Activated CD4-positive, CD25-positive, alpha-beta regulatory T cell treated with anti-CD3 and anti-CD28 coated beads, Interleukin-2, amount 50 U/mL, for 24 hours (primary cell): ENCODE measurements around the gene SLC17A6.

Source experiments
- ATAC-seq, 2 donors: fragments of 150-1000 bp; cut with Tn5 transposase; one replicate each; pipeline ENCODE4 v1.10.0; 2021; ENCODE audit warnings: mild to moderate bottlenecking in 1 of 2, moderate library complexity in 1 of 2

The SLC17A6 gene

GRCh38 chr11:22337596-22338485, at the start of gene SLC17A6:
Gene SLC17A6 (plus strand): TSS chr11:22338381. CDS start chr11:22338534, 153 bp downstream.
- ATAC-seq: no peak

- no peak for ATAC-seq
Observed at GRCh38 chr11:22302368-22302767, 35.8 kb upstream of the SLC17A6 start.

- ATAC-seq: no peak
Observed at GRCh38 chr11:22304337-22304961, 33.7 kb upstream of the SLC17A6 start.

- no peak for ATAC-seq
Observed at GRCh38 chr11:22317656-22318055, 20.5 kb upstream of the SLC17A6 start.

GRCh38 chr11:22331771-22332170, 6.4 kb upstream of the SLC17A6 start:
- ATAC-seq: no peak

- no peak for ATAC-seq
Observed at GRCh38 chr11:22336587-22336986, 1.6 kb upstream of the SLC17A6 start.

GRCh38 chr11:22339611-22340010, 1.4 kb downstream of the SLC17A6 start:
- ATAC-seq: no peak

- no peak for ATAC-seq
Observed at GRCh38 chr11:22340235-22340634, 2.1 kb downstream of the SLC17A6 start.

GRCh38 chr11:22340701-22341587, 2.8 kb downstream of the SLC17A6 start:
- ATAC-seq: no peak

GRCh38 chr11:22341588-22341931, 3.4 kb downstream of the SLC17A6 start:
- ATAC-seq: no peak

- no peak for ATAC-seq
Observed at GRCh38 chr11:22342211-22343031, 4.2 kb downstream of the SLC17A6 start.

GRCh38 chr11:22343032-22343324, 4.8 kb downstream of the SLC17A6 start:
- no peak for ATAC-seq

- ATAC-seq: no peak
Observed at GRCh38 chr11:22343371-22344032, 5.3 kb downstream of the SLC17A6 start.

- no peak for ATAC-seq
Observed at GRCh38 chr11:22344081-22344480, 5.9 kb downstream of the SLC17A6 start.

- no peak for ATAC-seq
Observed at GRCh38 chr11:22346282-22346681, 8.1 kb downstream of the SLC17A6 start.

- ATAC-seq: no peak
Observed at GRCh38 chr11:22347857-22348487, 9.8 kb downstream of the SLC17A6 start.

GRCh38 chr11:22349491-22349890, 11.3 kb downstream of the SLC17A6 start:
- ATAC-seq: no peak

GRCh38 chr11:22359295-22359694, 21.1 kb downstream of the SLC17A6 start:
- ATAC-seq: no peak

GRCh38 chr11:22371160-22371559, 33.0 kb downstream of the SLC17A6 start:
- ATAC-seq: no peak

GRCh38 chr11:22387126-22387525, 48.9 kb downstream of the SLC17A6 start:
- ATAC-seq: no peak

- no peak for ATAC-seq
Observed at GRCh38 chr11:22389526-22390282, 51.5 kb downstream of the SLC17A6 start.
